Activated CD4-positive, alpha-beta T cell treated with anti-CD3 and anti-CD28 coated beads, Interleukin-2, Interleukin-6, amounts not matched to agents 100 ng/mL and 50 ng/mL, durations not matched to agents 16 hours and 8 hours (primary cell): ENCODE results near the gene AFF3.
"Not testable (repeated sequence)": the region's sequence is repeated elsewhere in the genome, so short reads cannot be mapped to it uniquely, and the experiment has no call there.

ENCODE experiments used
- DNase-seq: peaks from one replicate; pipeline ENCODE4 v3.0.0-alpha.2; 2020

AFF3 gene

GRCh38 chr2:100142393-100142792 lies at the start of gene AFF3:
AFF3 (minus strand) TSS chr2:100142590; CDS start chr2:100104454, 38,136 bp downstream.
- DNase-seq = peak; percentile 83

GRCh38 chr2:100189387-100189786 lies 47.0 kb upstream of the AFF3 start:
- no peak for DNase-seq

- DNase-seq = no peak
These were observed 45.9 kb upstream of the AFF3 start for GRCh38 chr2:100188326-100188725.

GRCh38 chr2:100186126-100186525 lies 43.7 kb upstream of the AFF3 start:
- no peak for DNase-seq

- DNase-seq = no peak
These were observed 43.1 kb upstream of the AFF3 start for GRCh38 chr2:100185516-100185915.

- no peak for DNase-seq
These were observed 42.7 kb upstream of the AFF3 start for GRCh38 chr2:100185105-100185504.

- DNase-seq = no peak
These were observed 41.8 kb upstream of the AFF3 start for GRCh38 chr2:100184055-100184737.

- DNase-seq = no peak
These were observed 40.3 kb upstream of the AFF3 start for GRCh38 chr2:100182494-100183361.

GRCh38 chr2:100180503-100180902 lies 38.1 kb upstream of the AFF3 start:
- no peak for DNase-seq

GRCh38 chr2:100179806-100180205 lies 37.4 kb upstream of the AFF3 start:
- no peak for DNase-seq

- DNase-seq = no peak
These were observed 36.5 kb upstream of the AFF3 start for GRCh38 chr2:100178864-100179263.

- peak; percentile 47 for DNase-seq
These were observed 35.8 kb upstream of the AFF3 start for GRCh38 chr2:100178085-100178788.

- no peak for DNase-seq
These were observed 34.5 kb upstream of the AFF3 start for GRCh38 chr2:100176925-100177324.

- no peak for DNase-seq
These were observed 31.6 kb upstream of the AFF3 start for GRCh38 chr2:100174026-100174431.

GRCh38 chr2:100166701-100167100 lies 24.3 kb upstream of the AFF3 start:
- no peak for DNase-seq

GRCh38 chr2:100163605-100164004 lies 21.2 kb upstream of the AFF3 start:
- no peak for DNase-seq

GRCh38 chr2:100161945-100162620 lies 19.7 kb upstream of the AFF3 start:
- no peak for DNase-seq

- no peak for DNase-seq
These were observed 18.0 kb upstream of the AFF3 start for GRCh38 chr2:100160396-100160795.

GRCh38 chr2:100151832-100152231 lies 9.4 kb upstream of the AFF3 start:
- DNase-seq = not testable (repeated sequence)

- no peak for DNase-seq
These were observed 8.9 kb upstream of the AFF3 start for GRCh38 chr2:100151310-100151709.

- no peak for DNase-seq
These were observed 6.5 kb upstream of the AFF3 start for GRCh38 chr2:100148883-100149282.

- DNase-seq = no peak
These were observed 4.2 kb upstream of the AFF3 start for GRCh38 chr2:100146657-100146960.
